ENCODE measurements around the gene INO80.

Gene INO80

GRCh38 chr15:41001524-41002214 lies 114.4 kb downstream of the INO80 start:
- no peak for TF ChIP-seq GLIS3 (CRISPR knock-in tag; IDR thresholded peaks at IDR 0.05)
- no peak for TF ChIP-seq CREB5 (CRISPR knock-in tag; IDR thresholded peaks at IDR 0.05; ENCODE audit: low read depth)
- no peak for TF ChIP-seq ZNF8 (CRISPR knock-in tag; IDR thresholded peaks at IDR 0.05)
- TF ChIP-seq SNAI2 (CRISPR knock-in tag; IDR thresholded peaks at IDR 0.05) = no peak
- TF ChIP-seq CSDC2 (CRISPR knock-in tag; IDR thresholded peaks at IDR 0.05) = no peak
- TF ChIP-seq ARNTL (CRISPR knock-in tag; IDR thresholded peaks at IDR 0.05; ENCODE audit: borderline replicate concordance, low read depth) = no peak
- no peak for TF ChIP-seq PPARA (CRISPR knock-in tag; IDR thresholded peaks at IDR 0.05; ENCODE audit: borderline replicate concordance)
- TF ChIP-seq ZNF70 (CRISPR knock-in tag; IDR thresholded peaks at IDR 0.05) = no peak
- TF ChIP-seq PATZ1 (CRISPR knock-in tag; IDR thresholded peaks at IDR 0.05; ENCODE audit: borderline replicate concordance) = no peak
- TF ChIP-seq, protein P1, sequence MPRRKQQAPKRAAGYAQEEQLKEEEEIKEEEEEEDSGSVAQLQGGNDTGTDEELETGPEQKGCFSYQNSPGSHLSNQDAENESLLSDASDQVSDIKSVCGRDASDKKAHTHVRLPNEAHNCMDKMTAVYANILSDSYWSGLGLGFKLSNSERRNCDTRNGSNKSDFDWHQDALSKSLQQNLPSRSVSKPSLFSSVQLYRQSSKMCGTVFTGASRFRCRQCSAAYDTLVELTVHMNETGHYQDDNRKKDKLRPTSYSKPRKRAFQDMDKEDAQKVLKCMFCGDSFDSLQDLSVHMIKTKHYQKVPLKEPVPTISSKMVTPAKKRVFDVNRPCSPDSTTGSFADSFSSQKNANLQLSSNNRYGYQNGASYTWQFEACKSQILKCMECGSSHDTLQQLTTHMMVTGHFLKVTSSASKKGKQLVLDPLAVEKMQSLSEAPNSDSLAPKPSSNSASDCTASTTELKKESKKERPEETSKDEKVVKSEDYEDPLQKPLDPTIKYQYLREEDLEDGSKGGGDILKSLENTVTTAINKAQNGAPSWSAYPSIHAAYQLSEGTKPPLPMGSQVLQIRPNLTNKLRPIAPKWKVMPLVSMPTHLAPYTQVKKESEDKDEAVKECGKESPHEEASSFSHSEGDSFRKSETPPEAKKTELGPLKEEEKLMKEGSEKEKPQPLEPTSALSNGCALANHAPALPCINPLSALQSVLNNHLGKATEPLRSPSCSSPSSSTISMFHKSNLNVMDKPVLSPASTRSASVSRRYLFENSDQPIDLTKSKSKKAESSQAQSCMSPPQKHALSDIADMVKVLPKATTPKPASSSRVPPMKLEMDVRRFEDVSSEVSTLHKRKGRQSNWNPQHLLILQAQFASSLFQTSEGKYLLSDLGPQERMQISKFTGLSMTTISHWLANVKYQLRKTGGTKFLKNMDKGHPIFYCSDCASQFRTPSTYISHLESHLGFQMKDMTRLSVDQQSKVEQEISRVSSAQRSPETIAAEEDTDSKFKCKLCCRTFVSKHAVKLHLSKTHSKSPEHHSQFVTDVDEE (CRISPR knock-in tag; IDR thresholded peaks at IDR 0.05) = no peak
- no peak for ATAC-seq

DNA sequence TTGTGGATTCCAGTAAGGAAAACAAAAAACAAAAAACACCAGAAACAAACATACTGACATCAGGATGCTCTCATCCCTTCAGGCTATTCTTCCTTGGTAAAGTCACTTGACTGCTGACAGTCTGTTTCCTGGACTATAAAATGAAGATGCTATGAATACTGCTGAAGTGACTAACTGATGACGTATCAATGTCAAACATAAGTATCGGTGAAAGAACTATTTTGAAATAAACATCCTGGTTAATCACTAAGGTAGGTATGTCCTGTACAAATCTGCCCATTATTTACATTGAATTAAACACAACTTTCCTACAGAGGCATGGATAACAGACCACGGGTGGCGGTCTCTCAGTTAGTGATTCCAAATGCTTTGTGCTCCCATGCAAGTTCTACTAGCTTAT lies 116.9 kb downstream of the INO80 start:
- TF ChIP-seq ESRRG (CRISPR knock-in tag; IDR thresholded peaks at IDR 0.05) (no peak), BACH2 (CRISPR knock-in tag; IDR thresholded peaks at IDR 0.05; ENCODE audit: borderline replicate concordance) (no peak), ZNF565 (CRISPR knock-in tag; conservative IDR thresholded peaks at IDR 0.05; ENCODE audit: low read depth) (no peak), PATZ1 (CRISPR knock-in tag; IDR thresholded peaks at IDR 0.05; ENCODE audit: borderline replicate concordance) (no peak), ZFP3 (CRISPR knock-in tag; IDR thresholded peaks at IDR 0.05) (no peak), ZFP30 (CRISPR knock-in tag; IDR thresholded peaks at IDR 0.05) (no peak), TCF4 (CRISPR knock-in tag; IDR thresholded peaks at IDR 0.05; ENCODE audit: borderline replicate concordance) (no peak), GLIS3 (CRISPR knock-in tag; IDR thresholded peaks at IDR 0.05) (no peak), ISL1 (CRISPR knock-in tag; IDR thresholded peaks at IDR 0.05) (no peak), ZNF8 (CRISPR knock-in tag; IDR thresholded peaks at IDR 0.05) (no peak), ZC3H10 (CRISPR knock-in tag; IDR thresholded peaks at IDR 0.05) (no peak), PPARA (CRISPR knock-in tag; IDR thresholded peaks at IDR 0.05; ENCODE audit: borderline replicate concordance) (no peak), OSR1 (CRISPR knock-in tag; IDR thresholded peaks at IDR 0.05) (no peak), SNAI2 (CRISPR knock-in tag; IDR thresholded peaks at IDR 0.05) (no peak), POU6F1 (CRISPR knock-in tag; IDR thresholded peaks at IDR 0.05; ENCODE audit: borderline replicate concordance, low read depth) (no peak), ZNF70 (CRISPR knock-in tag; IDR thresholded peaks at IDR 0.05) (no peak)
- TF ChIP-seq, protein P1 (CRISPR knock-in tag; IDR thresholded peaks at IDR 0.05) = no peak
- no peak for ATAC-seq
